PC-3 (cell line): ENCODE data around the gene ABLIM1. TPM values are rescaled to one million over a fixed set of nuclear protein-coding genes. Genes with fewer than 3 reads are reported as not detected.

ENCODE experiments used
- ATAC-seq: fragments of 200-7000 bp; cut with Tn5 transposase; 2 replicates; pipeline ENCODE4 v1.9.1; 2020; ENCODE audit warnings: mild to moderate bottlenecking, moderate library complexity
- BruUV-seq: library from RNA; stranded (reverse); fragments of 400-500 nt; replicated peaks from 2 replicates; lab custom pipeline; 2021; lab: Mats Ljungman, UMichigan
- CTCF ChIA-PET: fragments of 300-600 bp; sonication (Branson Sonifier 250); formaldehyde crosslinking; loops from one replicate; lab custom pipeline; 2022; ENCODE audit warnings: antibody characterized with exemption; lab: Charles Lee
- POLR2A ChIA-PET: fragments of 300-600 bp; sonication (Branson Sonifier 250); formaldehyde crosslinking; loops from one replicate; lab custom pipeline; 2022; ENCODE audit warnings: antibody characterized with exemption; ENCODE audit not compliant: unreplicated experiment; lab: Charles Lee
- DNase-seq: peaks from one replicate; pipeline ENCODE4 v3.0.0-alpha.2; 2015
- H2AFZ ChIP-seq: fragments of 300-600 bp; sonication (generic); 2 replicates; pipeline ENCODE4 v1.6.0; 2016; ENCODE audit warnings: antibody characterized with exemption, low read length
- H3F3A ChIP-seq: fragments of 300-600 bp; sonication (generic); one replicate; pipeline ENCODE4 v1.6.0; 2017; ENCODE audit warnings: antibody characterized with exemption, low read length, control low read depth, mild to moderate bottlenecking; ENCODE audit not compliant: unreplicated experiment
- H3K27ac ChIP-seq: fragments of 300-600 bp; sonication (generic); 2 replicates; pipeline ENCODE4 v1.5.1; 2016; ENCODE audit warnings: mild to moderate bottlenecking, low read length
- H3K27me3 ChIP-seq: fragments of 300-600 bp; sonication (generic); 2 replicates; pipeline ENCODE4 v1.6.1; 2016; ENCODE audit warnings: low read length, mixed read lengths
- H3K36me3 ChIP-seq: fragments of 300-600 bp; sonication (generic); 2 replicates; pipeline ENCODE4 v1.6.1; 2016; ENCODE audit warnings: low read depth, mixed run types, low read length, mixed read lengths
- H3K4me1 ChIP-seq: fragments of 300-600 bp; sonication (generic); 2 replicates; pipeline ENCODE4 v1.5.1; 2016; ENCODE audit warnings: low read length; ENCODE audit not compliant: insufficient read depth
- H3K4me2 ChIP-seq: fragments of 300-600 bp; sonication (generic); 2 replicates; pipeline ENCODE4 v1.6.0; 2016; ENCODE audit warnings: low read length
- H3K4me3 ChIP-seq: fragments of 300-600 bp; sonication (generic); 2 replicates; pipeline ENCODE4 v1.5.1; 2016; ENCODE audit warnings: mild to moderate bottlenecking, low read length, mixed read lengths
- H3K79me2 ChIP-seq: fragments of 300-600 bp; sonication (generic); 2 replicates; pipeline ENCODE4 v1.6.1; 2017; ENCODE audit warnings: low read length, mixed read lengths
- H3K9ac ChIP-seq: fragments of 300-600 bp; sonication (generic); 2 replicates; pipeline ENCODE4 v1.6.0; 2016; ENCODE audit warnings: mild to moderate bottlenecking, low read length
- H3K9me2 ChIP-seq: fragments of 300-600 bp; sonication (generic); replicated peaks from 2 replicates; pipeline ENCODE4 v1.6.1; 2016; ENCODE audit warnings: mixed run types, low read length, mixed read lengths
- H3K9me3 ChIP-seq: fragments of 300-600 bp; sonication (generic); 2 replicates; pipeline ENCODE4 v1.6.1; 2016; ENCODE audit warnings: low read length, mixed read lengths
- H4K20me1 ChIP-seq: fragments of 300-600 bp; sonication (generic); 2 replicates; pipeline ENCODE4 v1.6.1; 2016; ENCODE audit warnings: low read length, mixed read lengths
- EZH2 ChIP-seq: fragments of 300-600 bp; sonication (generic); IDR thresholded peaks from one replicate; pipeline ENCODE4 v1.6.1; 2017; ENCODE audit warnings: antibody characterized with exemption, mild to moderate bottlenecking, low read length; ENCODE audit not compliant: unreplicated experiment
- EZH2phosphoT487 ChIP-seq: fragments of 300-600 bp; sonication (generic); IDR thresholded peaks from 2 replicates; pipeline ENCODE4 v1.6.1; 2018; ENCODE audit warnings: mild to moderate bottlenecking, antibody characterized with exemption, low read length, borderline replicate concordance
- intact Hi-C: fragments of 100-400 bp; cut with micrococcal nuclease; formaldehyde crosslinking; loops from 2 replicates; pipeline ENCODE4 v1.9.0; 2023
- total RNA-seq: library from RNA; depleted of rRNA; stranded (reverse); fragments of >200 nt; gene quantifications from 2 replicates; pipeline ENCODE4 v1.2.3, GENCODE V29; 2014
- TF ChIP-seq, protein P1 (sequence below): fragments of 300-600 bp; sonication (generic); conservative IDR thresholded peaks from 2 replicates; pipeline ENCODE4 v1.5.1; 2017; ENCODE audit warnings: antibody characterized with exemption, low read depth, mild to moderate bottlenecking, low read length

Gene ABLIM1
- total RNA-seq, 1 experiment from 2014 or later, result 12.3 TPM

GRCh38 chr10:114605155-114605797, 52.8 kb downstream of the ABLIM1 start:
- ATAC-seq, result no peak
- Histone ChIP-seq H3K4me3 (no peak overlapping the region), H3F3A (no peaks in the 10 kb centered on the region), H3K9me3 (no peaks in the 10 kb centered on the region), H3K9ac (no peak overlapping the region), H3K79me2 (no peaks in the 10 kb centered on the region), H3K4me1 (no peaks in the 10 kb centered on the region; the same call in 1 of the 2 replicates), H2AFZ (no peak overlapping the region), H4K20me1 (no peaks in the 10 kb centered on the region), H3K27ac (no peak overlapping the region), H3K4me2 (no peak overlapping the region), H3K9me2 (no peaks in the 10 kb centered on the region), H3K27me3 (no peaks in the 10 kb centered on the region), H3K36me3 (no peaks in the 10 kb centered on the region)
- BruUV-seq, result no TSS peak
- POLR2A ChIA-PET, result no interaction called here
- CTCF ChIA-PET, result no interaction called here
- TF ChIP-seq, protein P1, sequence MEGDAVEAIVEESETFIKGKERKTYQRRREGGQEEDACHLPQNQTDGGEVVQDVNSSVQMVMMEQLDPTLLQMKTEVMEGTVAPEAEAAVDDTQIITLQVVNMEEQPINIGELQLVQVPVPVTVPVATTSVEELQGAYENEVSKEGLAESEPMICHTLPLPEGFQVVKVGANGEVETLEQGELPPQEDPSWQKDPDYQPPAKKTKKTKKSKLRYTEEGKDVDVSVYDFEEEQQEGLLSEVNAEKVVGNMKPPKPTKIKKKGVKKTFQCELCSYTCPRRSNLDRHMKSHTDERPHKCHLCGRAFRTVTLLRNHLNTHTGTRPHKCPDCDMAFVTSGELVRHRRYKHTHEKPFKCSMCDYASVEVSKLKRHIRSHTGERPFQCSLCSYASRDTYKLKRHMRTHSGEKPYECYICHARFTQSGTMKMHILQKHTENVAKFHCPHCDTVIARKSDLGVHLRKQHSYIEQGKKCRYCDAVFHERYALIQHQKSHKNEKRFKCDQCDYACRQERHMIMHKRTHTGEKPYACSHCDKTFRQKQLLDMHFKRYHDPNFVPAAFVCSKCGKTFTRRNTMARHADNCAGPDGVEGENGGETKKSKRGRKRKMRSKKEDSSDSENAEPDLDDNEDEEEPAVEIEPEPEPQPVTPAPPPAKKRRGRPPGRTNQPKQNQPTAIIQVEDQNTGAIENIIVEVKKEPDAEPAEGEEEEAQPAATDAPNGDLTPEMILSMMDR, result no peak
- TF ChIP-seq EZH2 (no peak), EZH2phosphoT487 (no peak)
- no peak for DNase-seq
- intact Hi-C loops, result no loop called here

DNA sequence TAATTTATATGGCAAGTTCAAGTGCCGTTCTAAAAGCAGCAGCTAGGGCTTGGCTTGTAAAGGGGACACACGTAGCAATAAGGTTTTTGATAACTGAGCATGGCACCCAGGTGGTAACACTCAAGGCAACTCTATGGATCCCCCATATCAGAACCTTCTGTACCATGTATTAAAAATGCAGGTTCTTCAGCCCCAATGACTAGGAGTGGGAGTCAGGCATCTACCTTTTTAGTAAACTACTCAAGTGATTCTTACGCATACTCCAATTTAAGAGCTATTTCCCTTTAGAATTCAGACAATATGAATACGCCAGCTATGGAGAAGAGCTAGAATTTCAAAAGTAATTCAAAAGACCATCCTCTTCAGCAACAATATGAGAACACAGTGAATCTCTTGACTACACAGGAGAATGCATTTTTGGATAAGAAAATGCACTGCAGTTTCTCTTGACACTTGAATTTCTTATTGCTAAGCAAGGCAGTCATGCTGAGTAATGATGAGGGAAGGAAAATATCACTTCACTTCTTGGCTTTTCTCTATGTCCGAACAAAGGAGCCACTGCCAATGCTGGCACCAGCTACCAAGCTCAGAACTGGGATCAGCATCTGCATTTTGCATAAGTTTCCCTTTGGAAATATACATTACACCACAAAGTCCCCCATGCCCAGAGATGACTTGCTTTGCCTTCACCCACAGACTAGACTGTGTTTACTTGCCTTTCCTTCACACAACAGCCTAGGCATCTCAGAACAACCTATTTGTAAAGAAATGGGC, 53.5 kb downstream of the ABLIM1 start:
- BruUV-seq, result no TSS peak
- H4K20me1 ChIP-seq, result no peaks in the 10 kb centered on the region
- H3K9ac ChIP-seq, result no peak overlapping the region
- CTCF ChIA-PET, result no interaction called here
- intact Hi-C loops, result no loop called here
- H3K36me3 ChIP-seq, result no peaks in the 10 kb centered on the region
- no peak overlapping the region for H3K4me2 ChIP-seq
- H3K4me3 ChIP-seq, result no peak overlapping the region
- no peaks in the 10 kb centered on the region for H3K9me3 ChIP-seq
- H3K9me2 ChIP-seq, result no peaks in the 10 kb centered on the region
- TF ChIP-seq EZH2phosphoT487 (no peak), EZH2 (no peak)
- TF ChIP-seq, protein P1, result no peak
- no peaks in the 10 kb centered on the region; the same call in 1 of the 2 replicates for H3K4me1 ChIP-seq
- H3K27ac ChIP-seq, result no peak overlapping the region
- DNase-seq (no peak), ATAC-seq (no peak)
- H3K27me3 ChIP-seq, result no peaks in the 10 kb centered on the region
- no peaks in the 10 kb centered on the region for H3K79me2 ChIP-seq
- no peak overlapping the region for H2AFZ ChIP-seq
- POLR2A ChIA-PET, result no interaction called here
- no peaks in the 10 kb centered on the region for H3F3A ChIP-seq

GRCh38 chr10:114603948-114604347, 54.1 kb downstream of the ABLIM1 start:
- ATAC-seq, result peak; percentile 85
- BruUV-seq, result no TSS peak

More at GRCh38 chr10:114603948-114604347, 54.1 kb downstream of the ABLIM1 start:
- H3K27ac ChIP-seq, result no peak overlapping the region
- H3K79me2 ChIP-seq, result no peaks in the 10 kb centered on the region
- no peak overlapping the region for H3K4me3 ChIP-seq
- no peaks in the 10 kb centered on the region for H4K20me1 ChIP-seq
- DNase-seq, result peak; percentile 57
- TF ChIP-seq EZH2 (no peak), EZH2phosphoT487 (no peak)
- TF ChIP-seq, protein P1, result no peak
- no peaks in the 10 kb centered on the region for H3K36me3 ChIP-seq
- H2AFZ ChIP-seq, result no peak overlapping the region
- CTCF ChIA-PET, result no interaction called here
- H3K9me3 ChIP-seq, result no peaks in the 10 kb centered on the region
- no peaks in the 10 kb centered on the region; the same call in 1 of the 2 replicates for H3K4me1 ChIP-seq
- no peaks in the 10 kb centered on the region for H3K27me3 ChIP-seq
- H3K9ac ChIP-seq, result no peak overlapping the region
- no peaks in the 10 kb centered on the region for H3F3A ChIP-seq
- no peaks in the 10 kb centered on the region for H3K9me2 ChIP-seq
- no peak overlapping the region for H3K4me2 ChIP-seq
- POLR2A ChIA-PET, result no interaction called here
- intact Hi-C loops, result no loop called here
